ENCODE measurements around the gene SHISA4. TPM values are rescaled to one million over a fixed set of nuclear protein-coding genes. Genes with fewer than 3 reads are reported as not detected.
A peak's percentile ranks its signal among the peaks of the same experiment; 100 is the strongest.

The SHISA4 gene
- total RNA-seq, 1 experiment from 2014 or later: 7.6 TPM

- H3K27me3 Mint-ChIP-seq (ENCODE audit: insufficient read depth, unreplicated experiment): peaks cover 13% of the 10 kb centered on the region
- H3K36me3 Mint-ChIP-seq (ENCODE audit: insufficient read depth, unreplicated experiment): no peaks in the 10 kb centered on the region
- intact Hi-C loops (cut with micrococcal nuclease): loop anchor here (1.0 kb wide), 4 partner anchors 19 to 222 kb away; partner anchors contain the start of gene TIMM17A
- H3K27ac Mint-ChIP-seq (ENCODE audit: low read depth, unreplicated experiment): no peak overlapping the region
- ChIA-PET CTCF (interaction anchor here (0.6 to 22.4 kb wide), 53 partner anchors 10 to 1125 kb away, joined by 3 to 882 read pairs (median 8); partner anchors contain the start of genes IPO9, LMOD1, RNPEP and TIMM17A), POLR2A (interaction anchor here (0.6 to 7.7 kb wide), 16 partner anchors 10 to 246 kb away, joined by 3 to 77 read pairs (median 5); partner anchors contain the start of gene TIMM17A)
- BruUV-seq (replicated peaks): no TSS peak
- H3K9me3 Mint-ChIP-seq (ENCODE audit: unreplicated experiment): peaks cover 8% of the 10 kb centered on the region
- no peak overlapping the region for H3K4me3 Mint-ChIP-seq (ENCODE audit: unreplicated experiment)
- TF ChIP-seq, protein P1, sequence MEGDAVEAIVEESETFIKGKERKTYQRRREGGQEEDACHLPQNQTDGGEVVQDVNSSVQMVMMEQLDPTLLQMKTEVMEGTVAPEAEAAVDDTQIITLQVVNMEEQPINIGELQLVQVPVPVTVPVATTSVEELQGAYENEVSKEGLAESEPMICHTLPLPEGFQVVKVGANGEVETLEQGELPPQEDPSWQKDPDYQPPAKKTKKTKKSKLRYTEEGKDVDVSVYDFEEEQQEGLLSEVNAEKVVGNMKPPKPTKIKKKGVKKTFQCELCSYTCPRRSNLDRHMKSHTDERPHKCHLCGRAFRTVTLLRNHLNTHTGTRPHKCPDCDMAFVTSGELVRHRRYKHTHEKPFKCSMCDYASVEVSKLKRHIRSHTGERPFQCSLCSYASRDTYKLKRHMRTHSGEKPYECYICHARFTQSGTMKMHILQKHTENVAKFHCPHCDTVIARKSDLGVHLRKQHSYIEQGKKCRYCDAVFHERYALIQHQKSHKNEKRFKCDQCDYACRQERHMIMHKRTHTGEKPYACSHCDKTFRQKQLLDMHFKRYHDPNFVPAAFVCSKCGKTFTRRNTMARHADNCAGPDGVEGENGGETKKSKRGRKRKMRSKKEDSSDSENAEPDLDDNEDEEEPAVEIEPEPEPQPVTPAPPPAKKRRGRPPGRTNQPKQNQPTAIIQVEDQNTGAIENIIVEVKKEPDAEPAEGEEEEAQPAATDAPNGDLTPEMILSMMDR (IDR thresholded peaks at IDR 0.05; ENCODE audit: unreplicated experiment): no peak
- H3K4me1 Mint-ChIP-seq (ENCODE audit: insufficient read depth, unreplicated experiment): peaks cover 5% of the 10 kb centered on the region
- peak; percentile 54 for DNase-seq (ENCODE audit: unreplicated experiment)
Measured at GRCh38 chr1:201896951-201897391, 8.3 kb downstream of the SHISA4 start.

- TF ChIP-seq, protein P1 (IDR thresholded peaks at IDR 0.05; ENCODE audit: unreplicated experiment): no peak
- Mint-ChIP-seq H3K27ac (ENCODE audit: low read depth, unreplicated experiment) (no peak overlapping the region), H3K27me3 (ENCODE audit: insufficient read depth, unreplicated experiment) (peaks cover 13% of the 10 kb centered on the region), H3K4me1 (ENCODE audit: insufficient read depth, unreplicated experiment) (peaks cover 5% of the 10 kb centered on the region), H3K9me3 (ENCODE audit: unreplicated experiment) (peaks cover 8% of the 10 kb centered on the region), H3K4me3 (ENCODE audit: unreplicated experiment) (no peak overlapping the region), H3K36me3 (ENCODE audit: insufficient read depth, unreplicated experiment) (no peaks in the 10 kb centered on the region)
- no TSS peak for BruUV-seq (replicated peaks)
- CTCF ChIA-PET: interaction anchor here (0.6 to 22.4 kb wide), 17 partner anchors 8 to 336 kb away, joined by 3 to 882 read pairs (median 5); partner anchors contain the start of genes IPO9, SHISA4 and TIMM17A
- no peak for DNase-seq (ENCODE audit: unreplicated experiment)
- POLR2A ChIA-PET: interaction anchor here (0.6 to 7.7 kb wide), 9 partner anchors 14 to 245 kb away, joined by 3 to 60 read pairs (median 3); partner anchors contain the start of gene TIMM17A
- intact Hi-C loops (cut with micrococcal nuclease): no loop called here
Measured at GRCh38 chr1:201898240-201898894, 9.7 kb downstream of the SHISA4 start.

DNA sequence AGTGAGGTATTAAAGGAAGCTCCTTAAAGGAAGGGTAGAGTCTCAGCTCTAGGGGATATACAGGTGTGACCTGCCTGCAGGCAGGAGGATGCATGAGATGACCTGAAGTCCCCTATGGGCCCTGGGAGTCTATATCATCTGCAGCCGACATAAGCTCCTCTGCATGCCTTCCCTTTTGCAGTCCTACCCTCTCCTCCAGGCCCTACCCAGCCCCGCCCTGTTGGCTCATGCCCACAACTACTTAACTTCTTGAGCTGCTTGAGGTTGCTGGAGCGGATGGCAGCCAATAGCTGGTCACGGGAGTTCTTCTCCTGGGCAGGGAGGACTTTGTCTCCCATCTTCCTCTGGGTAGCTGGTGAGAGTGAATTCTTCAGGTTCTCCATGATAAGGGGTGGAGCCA, 10.3 kb downstream of the SHISA4 start:
- peak; percentile 42 for DNase-seq (ENCODE audit: unreplicated experiment)
- H3K27ac Mint-ChIP-seq (ENCODE audit: low read depth, unreplicated experiment): no peak overlapping the region
- CTCF ChIA-PET: interaction anchor here (0.6 to 22.4 kb wide), 12 partner anchors 8 to 236 kb away, joined by 3 to 882 read pairs (median 30); partner anchors contain the start of genes IPO9 and TIMM17A
- intact Hi-C loops (cut with micrococcal nuclease): no loop called here
- H3K4me1 Mint-ChIP-seq (ENCODE audit: insufficient read depth, unreplicated experiment): peaks cover 5% of the 10 kb centered on the region
- POLR2A ChIA-PET: interaction anchor here (1.0 to 7.7 kb wide), 4 partner anchors 15 to 219 kb away, joined by 3 to 60 read pairs (median 4); partner anchors contain the start of gene TIMM17A
- BruUV-seq (replicated peaks): no TSS peak
- peaks cover 8% of the 10 kb centered on the region for H3K9me3 Mint-ChIP-seq (ENCODE audit: unreplicated experiment)
- TF ChIP-seq, protein P1 (IDR thresholded peaks at IDR 0.05; ENCODE audit: unreplicated experiment): no peak
- H3K36me3 Mint-ChIP-seq (ENCODE audit: insufficient read depth, unreplicated experiment): no peaks in the 10 kb centered on the region
- H3K27me3 Mint-ChIP-seq (ENCODE audit: insufficient read depth, unreplicated experiment): peaks cover 13% of the 10 kb centered on the region
- no peak overlapping the region for H3K4me3 Mint-ChIP-seq (ENCODE audit: unreplicated experiment)

Measured in MCF 10A (cell line).